Esophagus muscularis mucosa (tissue), 4 donors: ENCODE data around the gene MOSPD2.

ENCODE experiments used
- EP300 ChIP-seq: sonication (generic); formaldehyde crosslinking; IDR thresholded peaks from one replicate; pipeline ENCODE4 v1.6.1; 2017; ENCODE audit warnings: antibody characterized with exemption
- POLR2A ChIP-seq: fragments of 450-650 bp; IDR thresholded peaks from one replicate; pipeline ENCODE4 v1.6.1; 2017; ENCODE audit warnings: antibody characterized with exemption, moderate library complexity, mild to moderate bottlenecking, low read depth
- POLR2AphosphoS5 ChIP-seq, 2 donors: sonication (generic); formaldehyde crosslinking; IDR thresholded peaks; one replicate each; pipeline ENCODE4 v1.6.1; 2017; ENCODE audit warnings: antibody characterized with exemption in 2 of 2
- TF ChIP-seq, protein P1 (sequence below), 3 experiments: fragments of 200-600 bp in 2 of 3; fragments of 450-650 bp in 1 of 3; sonication (generic) in 2 of 3; IDR thresholded peaks; one replicate each; pipeline ENCODE4 v1.5.1; 2017 to 2019; ENCODE audit warnings: antibody characterized with exemption in 3 of 3, mild to moderate bottlenecking in 2 of 3, moderate library complexity in 1 of 3

DNA sequence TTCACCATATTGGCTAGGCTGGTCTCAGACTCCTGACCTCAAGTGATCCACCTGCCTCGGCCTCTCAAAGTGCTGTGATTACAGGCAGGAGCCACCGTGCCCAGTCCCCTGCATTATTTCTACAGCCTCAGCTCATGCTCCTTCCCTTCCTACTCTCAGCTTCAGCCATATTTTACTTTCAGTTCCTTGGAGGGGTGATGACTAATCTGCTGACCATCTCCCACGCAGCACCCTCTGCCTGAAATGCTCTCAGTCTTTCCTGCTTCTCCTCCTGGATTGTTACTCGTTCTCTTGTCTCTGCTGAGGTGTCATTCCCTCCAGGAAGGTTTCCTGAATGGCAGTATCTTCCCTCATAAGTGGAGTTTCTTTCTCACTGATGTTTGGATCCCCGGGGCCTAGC is 63.3 kb downstream of the MOSPD2 start:
- TF ChIP-seq, protein P1, sequence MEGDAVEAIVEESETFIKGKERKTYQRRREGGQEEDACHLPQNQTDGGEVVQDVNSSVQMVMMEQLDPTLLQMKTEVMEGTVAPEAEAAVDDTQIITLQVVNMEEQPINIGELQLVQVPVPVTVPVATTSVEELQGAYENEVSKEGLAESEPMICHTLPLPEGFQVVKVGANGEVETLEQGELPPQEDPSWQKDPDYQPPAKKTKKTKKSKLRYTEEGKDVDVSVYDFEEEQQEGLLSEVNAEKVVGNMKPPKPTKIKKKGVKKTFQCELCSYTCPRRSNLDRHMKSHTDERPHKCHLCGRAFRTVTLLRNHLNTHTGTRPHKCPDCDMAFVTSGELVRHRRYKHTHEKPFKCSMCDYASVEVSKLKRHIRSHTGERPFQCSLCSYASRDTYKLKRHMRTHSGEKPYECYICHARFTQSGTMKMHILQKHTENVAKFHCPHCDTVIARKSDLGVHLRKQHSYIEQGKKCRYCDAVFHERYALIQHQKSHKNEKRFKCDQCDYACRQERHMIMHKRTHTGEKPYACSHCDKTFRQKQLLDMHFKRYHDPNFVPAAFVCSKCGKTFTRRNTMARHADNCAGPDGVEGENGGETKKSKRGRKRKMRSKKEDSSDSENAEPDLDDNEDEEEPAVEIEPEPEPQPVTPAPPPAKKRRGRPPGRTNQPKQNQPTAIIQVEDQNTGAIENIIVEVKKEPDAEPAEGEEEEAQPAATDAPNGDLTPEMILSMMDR (IDR thresholded peaks at IDR 0.05) = no peak
- TF ChIP-seq POLR2A (no peak), POLR2AphosphoS5 (IDR thresholded peaks at IDR 0.05) (no peak), EP300 (no peak)
